Astrocyte (in vitro differentiated cells and primary cell): ENCODE measurements around the gene SLC25A25.

Source experiments
- CTCF ChIP-seq: IDR thresholded peaks from 2 replicates; pipeline ENCODE4 v1.5.1; 2011; ENCODE audit warnings: low read depth, mild to moderate bottlenecking, inconsistent platforms, low read length, moderate library complexity; ENCODE audit not compliant: insufficient read depth
- EZH2 ChIP-seq: IDR thresholded peaks from 2 replicates; pipeline ENCODE4 v1.6.1; 2012; ENCODE audit warnings: mild to moderate bottlenecking, low read length, inconsistent platforms; ENCODE audit not compliant: insufficient read depth

- TF ChIP-seq CTCF = no peak
- no peak for TF ChIP-seq EZH2
Measured at GRCh38 chr9:128101231-128101661, 33.2 kb downstream of the SLC25A25 start.
